H1 (cell line): Measurements from ENCODE around the gene CADPS. TPM values are rescaled to one million over a fixed set of nuclear protein-coding genes. Genes with fewer than 3 reads are reported as not detected.

Experiments used
- CTCF ChIA-PET: fragments of 300-600 bp; sonication (Branson Sonifier 250); formaldehyde crosslinking; loops from one replicate; lab custom pipeline; 2021; ENCODE audit not compliant: partially characterized antibody; lab: Charles Lee
- POLR2A ChIA-PET: fragments of 300-600 bp; sonication (Branson Sonifier 250); formaldehyde crosslinking; loops from one replicate; lab custom pipeline; 2021; ENCODE audit warnings: inconsistent platforms; ENCODE audit not compliant: partially characterized antibody; lab: Charles Lee
- DNase-seq, 2 experiments: peaks; one replicate each; pipeline versions ENCODE4 v3.0.0 to v3.0.0-alpha.2; 2010 to 2022; ENCODE audit warnings: low spot score in 2 of 2, low read depth in 1 of 2, mixed read lengths in 1 of 2
- FAIRE-seq: peaks from 2 replicates; lab custom pipeline; 2011; peaks lifted over from hg19 to GRCh38; lab: Jason Lieb, UNC
- H2AFZ ChIP-seq: 2 replicates; pipeline ENCODE4 v1.8.1; 2012; ENCODE audit warnings: low read length, inconsistent platforms
- H2AK5ac ChIP-seq: 2 replicates; pipeline ENCODE4 v1.6.1; 2013; ENCODE audit warnings: low read depth, low read length
- H2BK120ac ChIP-seq: replicated peaks from 2 replicates; pipeline ENCODE3; 2013; ENCODE audit warnings: low read depth, low read length, inconsistent platforms
- H2BK12ac ChIP-seq: 2 replicates; pipeline ENCODE4 v1.6.1; 2013; ENCODE audit warnings: low read depth, low read length
- H2BK15ac ChIP-seq: 2 replicates; pipeline ENCODE4 v1.6.1; 2013; ENCODE audit warnings: low read length
- H2BK20ac ChIP-seq: 2 replicates; pipeline ENCODE4 v1.6.1; 2013; ENCODE audit warnings: low read length
- H2BK5ac ChIP-seq: 2 replicates; pipeline ENCODE4 v1.6.1; 2013; ENCODE audit warnings: low read depth, low read length
- H3K14ac ChIP-seq: 2 replicates; pipeline ENCODE4 v1.6.1; 2013; ENCODE audit warnings: inconsistent platforms; ENCODE audit not compliant: insufficient read length
- H3K18ac ChIP-seq: 2 replicates; pipeline ENCODE4 v1.6.1; 2013; ENCODE audit warnings: low read length; ENCODE audit errors: extremely low read depth
- H3K23ac ChIP-seq: 2 replicates; pipeline ENCODE4 v1.6.1; 2013; ENCODE audit warnings: inconsistent platforms; ENCODE audit not compliant: insufficient read length
- H3K23me2 ChIP-seq: 2 replicates; pipeline ENCODE4 v1.6.1; 2013; ENCODE audit warnings: low read depth, low read length
- H3K27ac ChIP-seq: 2 replicates; pipeline ENCODE4 v1.6.1; 2011; ENCODE audit warnings: low read depth, low read length, inconsistent platforms
- H3K27me3 ChIP-seq, 4 experiments: replicated peaks in 1 of 4; 1 replicate in 1 of 4; 2 replicates in 3 of 4; pipeline versions ENCODE4 v1.6.1 to v1.8.1; 2011 to 2013; ENCODE audit warnings: low read length in 3 of 4, mild to moderate bottlenecking in 3 of 4, inconsistent platforms in 2 of 4, mixed read lengths in 2 of 4, moderate library complexity in 1 of 4; ENCODE audit not compliant: control insufficient read depth in 3 of 4, insufficient read depth in 3 of 4; ENCODE audit errors: extremely low read depth in 1 of 4
- H3K36me3 ChIP-seq, 4 experiments: 2 replicates each; pipeline versions ENCODE4 v1.6.1 to v1.8.1; 2011 to 2013; ENCODE audit warnings: mild to moderate bottlenecking in 4 of 4, low read length in 3 of 4, moderate library complexity in 2 of 4, control low read depth in 1 of 4, inconsistent platforms in 1 of 4; ENCODE audit not compliant: insufficient read depth in 4 of 4, control insufficient read depth in 2 of 4
- H3K4ac ChIP-seq: replicated peaks from 2 replicates; pipeline ENCODE3; 2013; ENCODE audit warnings: low read length, low read depth, mixed read lengths, inconsistent platforms; ENCODE audit not compliant: insufficient read length
- H3K4me1 ChIP-seq, 4 experiments: replicated peaks in 1 of 4; 1 replicate in 1 of 4; 2 replicates in 3 of 4; pipeline versions ENCODE4 v1.6.1 to v1.8.1; 2011 to 2013; ENCODE audit warnings: low read length in 3 of 4, inconsistent platforms in 2 of 4, mixed read lengths in 1 of 4; ENCODE audit not compliant: insufficient read depth in 4 of 4, control insufficient read depth in 3 of 4
- H3K4me2 ChIP-seq, 2 experiments: 2 replicates each; pipeline versions ENCODE4 v1.6.1 to v1.8.1; 2011 to 2013; ENCODE audit warnings: low read depth in 2 of 2, low read length in 2 of 2, control low read depth in 1 of 2, inconsistent platforms in 1 of 2, mild to moderate bottlenecking in 1 of 2; ENCODE audit not compliant: insufficient read depth in 1 of 2
- H3K4me3 ChIP-seq, 4 experiments: fragments of 200-600, 300-600 bp in 1 of 4; sonication (generic), shearing (Covaris generic), sonication (Bioruptor Twin) in 1 of 4; 2 replicates each; pipeline versions ENCODE4 v1.5.1 to v1.8.1; 2011 to 2016; ENCODE audit warnings: low read length in 4 of 4, low read depth in 3 of 4, control low read depth in 2 of 4, inconsistent platforms in 2 of 4, mild to moderate bottlenecking in 2 of 4, mixed read lengths in 1 of 4, moderate library complexity in 1 of 4; ENCODE audit not compliant: insufficient read depth in 2 of 4; ENCODE audit errors: extremely low read depth in 1 of 4
- H3K56ac ChIP-seq: replicated peaks from 2 replicates; pipeline ENCODE3; 2013; ENCODE audit warnings: low read depth, mild to moderate bottlenecking, mixed read lengths, low read length, inconsistent platforms; ENCODE audit not compliant: insufficient read length
- H3K79me1 ChIP-seq: 2 replicates; pipeline ENCODE4 v1.6.1; 2013; ENCODE audit warnings: low read depth, low read length, control low read depth
- H3K79me2 ChIP-seq, 2 experiments: 2 replicates each; pipeline versions ENCODE4 v1.6.1 to v1.8.1; 2012 to 2013; ENCODE audit warnings: low read length in 2 of 2, mild to moderate bottlenecking in 2 of 2, inconsistent platforms in 1 of 2; ENCODE audit not compliant: insufficient read depth in 2 of 2, control insufficient read depth in 1 of 2
- H3K9ac ChIP-seq, 4 experiments: replicated peaks in 1 of 4; 1 replicate in 1 of 4; 2 replicates in 3 of 4; pipeline versions ENCODE4 v1.6.1 to v1.8.1; 2011 to 2013; ENCODE audit warnings: low read depth in 3 of 4, low read length in 3 of 4, control low read depth in 2 of 4, mild to moderate bottlenecking in 2 of 4, moderate library complexity in 2 of 4, inconsistent platforms in 1 of 4; ENCODE audit errors: extremely low read depth in 1 of 4
- H3K9me3 ChIP-seq, 2 experiments: 2 replicates each; pipeline versions ENCODE4 v1.6.1 to v1.8.1; 2012 to 2013; ENCODE audit warnings: mild to moderate bottlenecking in 2 of 2, moderate library complexity in 2 of 2, control low read depth in 1 of 2, inconsistent platforms in 1 of 2, low read depth in 1 of 2, low read length in 1 of 2, mixed read lengths in 1 of 2; ENCODE audit not compliant: insufficient read depth in 2 of 2
- H4K20me1 ChIP-seq, 2 experiments: replicated peaks in 1 of 2; 2 replicates each; pipeline versions ENCODE3 to v1.8.1; 2011 to 2013; ENCODE audit warnings: inconsistent platforms in 2 of 2, low read length in 2 of 2, mild to moderate bottlenecking in 1 of 2; ENCODE audit not compliant: insufficient read depth in 2 of 2, control insufficient read depth in 1 of 2
- H4K5ac ChIP-seq: 2 replicates; pipeline ENCODE4 v1.6.1; 2013; ENCODE audit warnings: low read length, low read depth, mixed read lengths, inconsistent platforms; ENCODE audit not compliant: insufficient read length
- H4K8ac ChIP-seq: 2 replicates; pipeline ENCODE4 v1.8.0; 2013; ENCODE audit warnings: mild to moderate bottlenecking, moderate library complexity, low read length, inconsistent platforms; ENCODE audit not compliant: insufficient read depth; ENCODE audit errors: extremely low read depth
- H4K91ac ChIP-seq: replicated peaks from 2 replicates; pipeline ENCODE3; 2013; ENCODE audit warnings: low read length, mixed read lengths, inconsistent platforms; ENCODE audit not compliant: insufficient read length
- BACH1 ChIP-seq: IDR thresholded peaks from 2 replicates; pipeline ENCODE4 v1.6.1; 2012; ENCODE audit warnings: low read length, improper control_type of control experiment
- WGBS, 2 experiments: shearing (Covaris generic) in 1 of 2; methylation state at CpG; one replicate each; pipeline versions ENCODE4 v1.1.6 to v1.1.7; 2013 to 2015; ENCODE audit warnings: low lambda C conversion rate in 2 of 2, mixed read lengths in 2 of 2, inconsistent platforms in 1 of 2, low coverage in 1 of 2, missing lambda C conversion rate in 1 of 2; ENCODE audit not compliant: insufficient replicate concordance in 2 of 2, insufficient coverage in 1 of 2, insufficient read length in 1 of 2; ENCODE audit errors: extremely low coverage in 1 of 2, missing lambda C conversion rate in 1 of 2; 5-methylcytosine and 5-hydroxymethylcytosine counted together
- polyA plus RNA-seq, 7 experiments: library from polyadenylated mRNA; depleted of rRNA in 3 of 7; stranded (reverse) in 5 of 7; unstranded in 2 of 7; fragments of >200 nt in 5 of 7; fragments of 200-250 nt in 2 of 7; gene quantifications; 1 replicate in 5 of 7; 2 replicates in 1 of 7; 4 replicates in 1 of 7; pipeline versions ENCODE4 v1.2.1 to v1.2.3, GENCODE V29; 2011 to 2013; ENCODE audit warnings: missing spikeins in 2 of 7, mixed read lengths in 2 of 7
- total RNA-seq: library from RNA; stranded (reverse); fragmentation: NEBNext Ultra II Directional; extraction: Animal tissue kit (Norgen Biotek cat#: 25700); gene quantifications from 2 replicates; pipeline ENCODE4 v1.2.1, GENCODE V29; 2021

Gene CADPS
- total and polyA plus RNA-seq, 2 of the 8 experiments (the other 6 are each of a cell fraction or from before 2014, with no cell fraction given), result 7.1 to 10.2 TPM

- H4K20me1 ChIP-seq, result no peaks in the 10 kb centered on the region
- ChIA-PET POLR2A (no interaction called here), CTCF (interaction anchor here (0.7 to 1.7 kb wide), 3 partner anchors 12 to 180 kb away, joined by 3 to 5 read pairs (median 5); no protein-coding TSS in a partner anchor)
- no peak for TF ChIP-seq BACH1
- DNase-seq (no peak), FAIRE-seq (peak; percentile 36)
- H3K56ac ChIP-seq, result no peak overlapping the region
- no peaks in the 10 kb centered on the region for H3K9me3 ChIP-seq
- H3K36me3 ChIP-seq, result no peaks in the 10 kb centered on the region
- no peak overlapping the region for H3K9ac ChIP-seq
- no peak overlapping the region for H3K27ac ChIP-seq
- no peak overlapping the region for H2AK5ac ChIP-seq
- H4K91ac ChIP-seq, result no peak overlapping the region
- H2AFZ ChIP-seq, result no peak overlapping the region
- no peak overlapping the region for H4K8ac ChIP-seq
- no peak overlapping the region for H2BK5ac ChIP-seq
- H3K23ac ChIP-seq, result no peak overlapping the region
- H3K27me3 ChIP-seq, result no peaks in the 10 kb centered on the region
- no peaks in the 10 kb centered on the region for H3K79me1 ChIP-seq
- H2BK120ac ChIP-seq, result no peak overlapping the region
- H3K79me2 ChIP-seq, result no peaks in the 10 kb centered on the region
- H2BK15ac ChIP-seq, result no peak overlapping the region
- H3K4ac ChIP-seq, result no peak overlapping the region
- no peak overlapping the region for H2BK12ac ChIP-seq
- 81% methylated on average over 2 of the region's 2 CpGs; no CpG with 5 or more reads in 1 of the 2 experiments for WGBS, 2 experiments
- H3K18ac ChIP-seq, result no peak overlapping the region
- H4K5ac ChIP-seq, result no peak overlapping the region
- no peak overlapping the region for H2BK20ac ChIP-seq
- H3K4me1 ChIP-seq, result no peaks in the 10 kb centered on the region
- H3K4me3 ChIP-seq, result no peak overlapping the region
- no peak overlapping the region for H3K14ac ChIP-seq
- H3K4me2 ChIP-seq, result no peak overlapping the region
- H3K23me2 ChIP-seq, result no peaks in the 10 kb centered on the region
Measured at GRCh38 chr3:62768896-62769295, 106.3 kb downstream of the CADPS start.
